Lower leg skin (tissue), 4 donors: Measurements from ENCODE around the gene PRCD. TPM values are rescaled to one million over a fixed set of nuclear protein-coding genes. Genes with fewer than 3 reads are reported as not detected.
"Not testable (repeated sequence)": the region's sequence is repeated elsewhere in the genome, so short reads cannot be mapped to it uniquely, and the experiment has no call there.

Experiments
- DNase-seq, 2 donors: peaks; one replicate each; pipeline ENCODE4 v3.0.0-alpha.2; 2019; ENCODE audit warnings: low spot score in 2 of 2
- H3K4me3 ChIP-seq: fragments of 200-600 bp; sonication (generic); 2 replicates; pipeline ENCODE4 v1.5.1; 2017; ENCODE audit warnings: mild to moderate bottlenecking, low read depth; ENCODE audit not compliant: poor library complexity, severe bottlenecking
- POLR2A ChIP-seq, 2 donors: fragments of 450-650 bp; IDR thresholded peaks; one replicate each; pipeline ENCODE4 v1.6.1; 2016 to 2017; ENCODE audit warnings: antibody characterized with exemption in 2 of 2, mild to moderate bottlenecking in 1 of 2, moderate library complexity in 1 of 2
- WGBS, 2 donors: methylation state at CpG; one replicate each; pipeline ENCODE4 v1.1.5; 2018; 5-methylcytosine and 5-hydroxymethylcytosine counted together
- intact Hi-C: fragments of 100-400 bp; cut with DNase I; formaldehyde crosslinking; loops from one replicate; pipeline ENCODE4 v1.15.0; 2023; ENCODE audit warnings: low total_unique reads
- total RNA-seq, 4 donors: library from RNA; depleted of rRNA; stranded (reverse); fragments of >200 nt; gene quantifications; one replicate each; pipeline ENCODE4 v1.1.0, GENCODE V29; 2016
- TF ChIP-seq, protein P1 (sequence below), 3 donors: fragments of 450-650 bp; IDR thresholded peaks; one replicate each; pipeline ENCODE4 v1.5.1; 2016; ENCODE audit warnings: antibody characterized with exemption in 3 of 3, mild to moderate bottlenecking in 3 of 3, moderate library complexity in 2 of 3

The PRCD gene
- total RNA-seq, 4 donors from 2014 or later: 0.42 to 7.5 (median 4.0) TPM

DNA sequence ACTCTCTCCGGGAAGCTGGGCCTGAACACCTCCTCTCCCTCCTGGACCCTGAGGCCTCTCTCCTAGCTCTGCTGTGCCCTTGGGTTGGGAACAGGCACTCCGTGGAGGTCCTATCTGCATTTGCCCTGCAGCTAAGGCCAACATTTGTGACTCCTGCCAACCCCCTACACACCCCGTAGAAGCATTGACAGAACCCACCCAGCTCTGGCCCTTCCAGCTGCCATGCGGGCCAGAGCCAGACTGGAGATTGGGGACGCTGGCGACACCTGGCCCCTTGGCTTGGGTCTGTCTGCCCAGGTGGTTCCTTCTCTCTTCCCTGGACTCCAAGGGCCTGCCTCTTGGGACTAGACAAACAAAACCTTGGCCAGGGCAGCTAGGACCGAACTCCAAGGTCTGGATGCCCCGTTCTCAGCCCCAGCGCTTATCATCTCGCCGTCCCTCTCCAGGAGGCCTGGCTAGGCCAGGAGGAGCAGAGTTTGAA lies 38.0 kb upstream of the PRCD start:
- WGBS, 2 donors: 76 to 77% methylated on average over 11 of the region's 11 CpGs
- no peak for TF ChIP-seq POLR2A (IDR thresholded peaks at IDR 0.05)
- TF ChIP-seq, protein P1, sequence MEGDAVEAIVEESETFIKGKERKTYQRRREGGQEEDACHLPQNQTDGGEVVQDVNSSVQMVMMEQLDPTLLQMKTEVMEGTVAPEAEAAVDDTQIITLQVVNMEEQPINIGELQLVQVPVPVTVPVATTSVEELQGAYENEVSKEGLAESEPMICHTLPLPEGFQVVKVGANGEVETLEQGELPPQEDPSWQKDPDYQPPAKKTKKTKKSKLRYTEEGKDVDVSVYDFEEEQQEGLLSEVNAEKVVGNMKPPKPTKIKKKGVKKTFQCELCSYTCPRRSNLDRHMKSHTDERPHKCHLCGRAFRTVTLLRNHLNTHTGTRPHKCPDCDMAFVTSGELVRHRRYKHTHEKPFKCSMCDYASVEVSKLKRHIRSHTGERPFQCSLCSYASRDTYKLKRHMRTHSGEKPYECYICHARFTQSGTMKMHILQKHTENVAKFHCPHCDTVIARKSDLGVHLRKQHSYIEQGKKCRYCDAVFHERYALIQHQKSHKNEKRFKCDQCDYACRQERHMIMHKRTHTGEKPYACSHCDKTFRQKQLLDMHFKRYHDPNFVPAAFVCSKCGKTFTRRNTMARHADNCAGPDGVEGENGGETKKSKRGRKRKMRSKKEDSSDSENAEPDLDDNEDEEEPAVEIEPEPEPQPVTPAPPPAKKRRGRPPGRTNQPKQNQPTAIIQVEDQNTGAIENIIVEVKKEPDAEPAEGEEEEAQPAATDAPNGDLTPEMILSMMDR (IDR thresholded peaks at IDR 0.05): no peak
- no peak overlapping the region for H3K4me3 ChIP-seq
- intact Hi-C loops: no loop called here
- no peak for DNase-seq

DNA sequence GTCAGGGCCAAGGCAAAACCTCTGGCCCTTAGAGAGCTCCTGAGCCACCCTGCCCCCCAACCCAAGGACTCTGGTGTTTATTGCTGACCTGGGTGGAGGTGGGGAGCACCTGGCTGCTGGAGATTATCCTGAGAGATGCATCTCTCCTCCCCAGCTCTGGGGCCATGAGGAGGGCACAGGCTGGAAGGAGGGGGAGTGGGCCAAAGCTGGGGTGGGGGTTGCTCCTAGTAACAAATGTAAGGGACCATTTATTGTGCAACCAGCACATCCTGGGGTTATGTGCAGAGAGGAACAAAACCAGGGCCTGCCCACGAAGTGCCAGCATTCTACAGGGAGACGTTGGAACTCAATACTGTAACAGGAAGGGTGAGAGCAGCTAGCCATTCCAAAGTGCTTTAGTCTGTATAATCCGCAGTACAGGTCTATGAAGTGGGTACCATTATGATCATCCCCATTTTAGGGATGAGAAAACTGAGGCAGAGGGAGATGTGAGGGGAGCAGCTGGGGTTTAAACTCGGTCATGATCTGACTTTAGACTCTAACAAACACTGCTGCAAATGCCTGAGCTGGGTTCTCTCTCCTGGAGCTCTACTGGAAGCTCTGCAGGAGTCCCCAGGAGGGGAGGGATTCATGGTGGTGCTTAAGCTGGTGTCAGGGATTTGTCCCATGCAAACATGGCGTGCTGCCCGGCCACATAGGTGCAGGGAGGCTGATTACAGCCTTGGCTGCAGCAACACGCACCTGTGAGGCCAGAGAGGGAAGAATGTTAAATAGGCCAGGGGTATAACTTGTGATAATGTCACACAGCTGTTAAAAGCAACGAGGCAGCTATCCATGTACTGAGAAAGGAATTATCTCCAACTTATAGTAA lies 37.3 kb upstream of the PRCD start:
- DNase-seq: no peak
- 81 to 83% methylated on average over 8 of the region's 8 CpGs for WGBS, 2 donors
- no peak overlapping the region for H3K4me3 ChIP-seq
- TF ChIP-seq POLR2A (IDR thresholded peaks at IDR 0.05): no peak
- TF ChIP-seq, protein P1 (IDR thresholded peaks at IDR 0.05): no peak
- intact Hi-C loops: no loop called here

DNA sequence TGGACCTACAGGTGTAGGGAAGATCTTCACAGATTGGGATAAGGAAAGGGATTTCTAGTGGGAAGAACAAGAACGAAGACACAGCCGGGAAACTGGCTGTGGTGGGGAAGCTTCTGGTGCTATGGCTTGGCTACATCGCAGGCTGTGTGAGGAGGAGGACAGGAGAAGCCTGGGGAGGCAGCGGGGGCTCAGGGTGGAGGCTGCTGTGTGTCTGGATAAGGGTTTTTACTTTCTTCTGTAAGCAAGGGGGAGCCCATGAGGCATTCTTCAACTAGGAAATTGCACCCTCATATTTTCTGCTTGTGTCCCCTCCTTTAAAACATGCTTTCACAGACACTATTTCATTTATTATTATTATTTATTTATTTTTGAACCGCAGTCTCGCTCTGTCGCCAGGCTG lies 35.7 kb upstream of the PRCD start:
- WGBS, 2 donors: 81 to 86% methylated on average over 6 to 7 of the region's 7 CpGs
- no peak for TF ChIP-seq POLR2A (IDR thresholded peaks at IDR 0.05)
- intact Hi-C loops: loop anchor here (2.0 kb wide), 1 partner anchor 37 kb away; the partner anchor contains the start of gene AANAT
- no peak for DNase-seq
- H3K4me3 ChIP-seq: no peak overlapping the region

DNA sequence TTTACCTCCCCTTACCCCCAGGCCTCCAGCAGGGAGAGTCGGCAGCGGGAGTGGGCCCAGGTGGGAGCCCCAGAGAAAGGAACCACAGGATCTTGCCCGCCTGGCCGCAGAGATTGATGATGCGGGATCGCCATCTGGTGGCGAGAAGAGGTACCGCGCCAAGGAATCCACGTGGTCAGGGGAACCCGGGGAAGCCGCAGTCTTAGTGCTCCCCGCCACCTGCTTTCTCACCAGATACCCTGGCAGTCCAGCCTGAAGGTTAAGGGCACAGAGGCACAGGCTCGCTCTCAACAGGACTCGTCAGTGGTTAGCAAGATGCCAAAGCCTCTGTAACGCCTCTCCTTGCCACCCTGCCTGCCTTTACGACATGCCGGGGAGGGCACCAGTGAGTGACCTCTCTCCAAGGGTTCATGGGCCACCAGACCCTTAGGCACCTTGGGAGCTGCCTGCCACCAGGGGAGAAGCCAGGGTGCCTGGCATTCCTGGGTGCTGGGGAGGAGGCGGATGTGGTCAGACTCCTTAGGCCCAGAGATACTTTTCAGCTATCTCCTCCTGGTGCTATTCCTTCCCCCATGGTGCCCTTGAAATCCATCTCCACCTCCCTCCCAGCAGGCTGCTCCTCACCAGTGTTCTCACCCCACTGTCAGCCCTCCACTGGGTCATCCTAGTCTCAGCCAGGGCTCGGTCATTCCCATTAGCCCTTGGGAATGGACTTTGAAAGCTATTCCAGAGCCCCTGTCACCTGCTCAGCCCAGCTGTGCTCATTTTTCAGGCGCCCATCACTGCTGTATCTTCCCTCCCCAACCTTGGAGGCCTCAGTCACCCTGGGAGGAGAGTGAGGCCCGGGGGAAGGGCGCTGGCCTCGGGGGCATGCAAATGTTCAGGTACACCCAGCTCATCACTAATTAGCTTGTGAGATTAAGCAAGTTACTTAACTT lies 33.2 kb upstream of the PRCD start:
- DNase-seq: peak; percentile 77 to 97
- intact Hi-C loops: loop anchor here (5.0 kb wide), 1 partner anchor 99 kb away; no protein-coding TSS in a partner anchor
- H3K4me3 ChIP-seq: no peak overlapping the region
- WGBS, 2 donors: 23 to 28% methylated on average over 24 of the region's 24 CpGs
- TF ChIP-seq, protein P1 (IDR thresholded peaks at IDR 0.05): peak in 2 of 3 donors; percentile 61 to 96
- TF ChIP-seq POLR2A (IDR thresholded peaks at IDR 0.05): no peak

DNA sequence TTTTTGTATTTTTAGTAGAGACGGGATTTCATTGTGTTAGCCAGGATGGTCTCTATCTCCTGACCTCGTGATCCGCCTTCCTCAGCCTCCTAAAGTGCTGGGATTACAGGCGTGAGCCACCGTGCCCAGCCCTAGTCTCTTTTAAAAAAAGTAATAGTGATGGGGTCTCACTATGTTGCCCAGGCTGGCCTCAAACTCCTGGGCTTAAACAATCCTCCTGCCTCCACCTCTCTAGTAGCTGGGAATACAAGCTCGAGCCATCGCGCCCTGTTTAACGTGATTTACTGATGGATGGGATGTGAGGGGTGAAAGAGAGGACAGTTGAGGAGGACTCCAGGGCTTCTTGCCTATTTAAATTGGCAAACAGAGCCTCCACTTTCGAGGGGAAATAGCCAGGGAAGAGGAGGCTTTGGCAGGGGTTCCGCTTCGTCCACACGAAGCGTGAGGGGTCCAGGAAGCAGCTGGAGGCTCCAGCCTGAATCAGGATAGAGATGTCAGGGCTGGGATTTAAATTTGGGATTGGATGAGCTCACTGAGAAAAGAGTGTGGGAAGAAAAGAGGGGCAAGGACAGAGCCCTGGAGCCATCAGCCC lies 31.3 kb upstream of the PRCD start:
- DNase-seq, H3K4me3 ChIP-seq: not testable (repeated sequence)
- 74 to 76% methylated on average over 14 of the region's 14 CpGs for WGBS, 2 donors
- intact Hi-C loops: loop anchor here (5.0 kb wide), 1 partner anchor 101 kb away; no protein-coding TSS in a partner anchor

DNA sequence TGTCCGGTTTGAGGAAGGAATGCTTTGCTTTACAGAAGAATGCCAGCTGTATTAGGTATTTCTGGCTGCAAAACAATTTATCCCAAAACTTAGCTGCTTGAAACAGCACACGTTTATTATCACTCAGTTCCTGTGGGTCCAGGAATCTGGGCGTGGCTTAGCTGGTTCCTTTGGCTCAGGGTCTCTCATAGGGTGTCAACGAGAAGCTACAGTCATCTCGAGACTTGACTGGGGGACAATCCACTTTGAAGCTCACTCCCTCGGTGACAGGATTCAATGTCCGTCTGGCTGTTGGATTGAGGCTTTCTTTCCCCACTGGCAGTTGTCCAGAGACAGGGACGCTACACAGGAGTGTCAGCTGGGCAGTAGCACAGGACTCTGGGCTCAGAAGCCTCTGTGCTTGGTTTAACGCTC lies 29.0 kb upstream of the PRCD start:
- 22 to 37% methylated on average over 9 of the region's 9 CpGs for WGBS, 2 donors
- DNase-seq: no peak
- H3K4me3 ChIP-seq: no peak overlapping the region
- intact Hi-C loops: no loop called here
- TF ChIP-seq, protein P1 (IDR thresholded peaks at IDR 0.05): no peak
- TF ChIP-seq POLR2A (IDR thresholded peaks at IDR 0.05): no peak
